Measurements from ENCODE around the gene CNTNAP2.

DNA sequence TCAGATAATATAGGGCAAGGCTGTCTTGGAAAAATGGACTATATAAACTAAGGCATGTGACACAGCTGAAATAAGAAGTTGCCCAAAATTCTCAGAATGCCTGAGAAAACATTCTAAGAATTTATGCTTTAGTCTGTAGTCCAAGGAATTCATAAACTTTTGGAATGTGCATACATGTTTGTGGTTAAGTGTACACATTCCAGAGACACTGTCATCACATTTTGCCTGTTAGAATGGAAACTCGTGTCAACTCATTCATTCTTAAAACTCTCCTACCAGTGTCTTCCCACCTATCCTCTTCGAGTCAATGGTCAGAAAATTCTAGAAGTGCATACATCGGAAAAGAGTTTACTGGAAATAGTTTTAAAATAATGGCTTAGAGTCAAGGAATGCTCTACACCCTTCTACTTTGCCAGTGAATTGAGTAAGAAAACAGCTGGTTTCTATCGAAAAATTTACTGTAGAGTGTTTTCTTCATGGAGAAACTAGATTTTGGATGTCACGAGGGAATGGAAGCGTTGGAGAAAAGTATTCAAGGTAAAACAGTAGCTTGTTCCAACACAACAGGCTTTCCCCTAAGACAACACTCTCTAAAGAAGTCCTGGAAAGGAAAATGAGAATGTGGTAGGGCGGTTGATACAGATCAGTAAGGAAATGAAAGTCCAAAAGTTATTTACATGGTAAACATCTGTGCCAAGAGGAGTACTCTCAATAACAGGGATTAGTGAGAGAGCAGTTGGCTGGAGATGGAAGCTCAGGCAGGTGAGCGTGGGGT lies 1296.4 kb downstream of the CNTNAP2 start:
- TF ChIP-seq GATA3 (IDR thresholded peaks at IDR 0.05; ENCODE audit: low read depth, low read length) (no peak), GATA2 (IDR thresholded peaks at IDR 0.05; ENCODE audit: low read depth, low read length) (no peak)
